NCI-H187 (cell line): ENCODE results near the gene HAO1.
"Not testable (repeated sequence)": the region's sequence is repeated elsewhere in the genome, so short reads cannot be mapped to it uniquely, and the experiment has no call there.

Experiments
- DNase-seq, 2 experiments: peaks; one replicate each; lab custom pipeline; 2025; lab: John Stamatoyannopoulos, UW

Gene HAO1

DNA sequence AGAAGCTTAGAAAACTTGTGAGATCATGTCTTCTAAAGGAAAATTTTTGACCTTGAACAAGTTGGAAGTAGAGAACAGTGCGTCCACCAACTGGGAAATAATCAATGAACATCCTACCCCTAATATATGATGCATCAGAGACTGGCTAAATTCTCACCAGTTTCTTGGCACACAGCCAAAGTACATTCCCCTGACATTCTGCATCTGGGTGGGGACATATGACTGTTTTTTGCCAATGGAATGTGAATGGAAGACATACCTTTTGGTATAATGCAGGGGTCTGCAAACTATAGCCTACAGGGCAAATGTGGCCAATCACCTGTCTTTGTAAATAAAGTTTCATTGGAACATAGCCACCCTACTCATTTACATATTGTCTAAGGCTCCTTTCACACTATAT is 84.7 kb downstream of the HAO1 start:
- no peak for DNase-seq

DNA sequence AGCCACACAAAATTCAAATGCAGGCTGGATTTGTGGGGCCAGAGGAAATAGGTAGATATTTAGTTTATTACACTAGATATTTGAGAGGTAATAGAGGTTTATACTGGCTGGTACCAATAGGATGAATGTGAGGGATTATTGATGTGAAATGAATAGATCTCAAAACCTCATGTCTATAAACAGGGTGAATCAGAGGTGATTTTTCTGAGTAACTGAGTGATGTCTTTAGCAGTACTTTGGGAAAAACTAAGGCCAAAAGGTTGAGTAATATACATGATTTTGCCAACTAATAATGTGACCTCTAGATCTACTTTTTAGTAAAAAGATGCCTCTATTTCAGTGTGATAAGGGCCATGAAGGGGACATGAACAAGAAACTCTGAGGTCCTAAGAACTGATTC is 86.8 kb downstream of the HAO1 start:
- DNase-seq: no peak

DNA sequence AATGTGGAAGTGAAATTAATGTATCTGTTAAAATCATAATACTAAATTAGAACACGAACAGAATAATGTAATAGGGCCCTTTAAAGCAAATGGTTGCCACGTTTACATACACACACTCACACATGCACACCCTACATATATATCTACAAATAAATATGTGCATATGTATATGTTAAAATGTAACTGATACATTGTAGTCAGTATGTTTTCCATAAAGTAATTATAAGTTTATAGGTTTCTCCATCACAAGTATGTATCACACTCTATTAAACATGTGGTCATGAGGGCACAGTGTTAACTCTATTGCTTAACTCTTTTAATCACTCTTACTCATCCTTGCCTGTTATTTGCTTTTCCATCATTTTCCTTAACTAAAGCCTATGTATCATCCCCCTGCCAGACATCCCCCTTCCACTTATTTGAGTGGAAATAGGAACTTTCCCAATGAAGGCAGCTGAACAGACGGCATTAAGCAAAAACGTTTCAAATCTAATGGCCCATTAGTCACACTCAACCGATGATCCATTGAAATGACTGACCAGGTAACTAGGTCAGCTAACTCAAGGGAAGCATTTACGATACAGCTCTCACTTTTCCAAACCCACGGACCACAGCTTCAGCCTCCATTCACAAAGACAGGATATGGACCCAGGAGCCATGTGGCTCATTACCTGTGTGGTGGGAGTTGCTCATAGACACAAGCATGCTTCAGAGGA is 89.3 kb downstream of the HAO1 start:
- no peak for DNase-seq

DNA sequence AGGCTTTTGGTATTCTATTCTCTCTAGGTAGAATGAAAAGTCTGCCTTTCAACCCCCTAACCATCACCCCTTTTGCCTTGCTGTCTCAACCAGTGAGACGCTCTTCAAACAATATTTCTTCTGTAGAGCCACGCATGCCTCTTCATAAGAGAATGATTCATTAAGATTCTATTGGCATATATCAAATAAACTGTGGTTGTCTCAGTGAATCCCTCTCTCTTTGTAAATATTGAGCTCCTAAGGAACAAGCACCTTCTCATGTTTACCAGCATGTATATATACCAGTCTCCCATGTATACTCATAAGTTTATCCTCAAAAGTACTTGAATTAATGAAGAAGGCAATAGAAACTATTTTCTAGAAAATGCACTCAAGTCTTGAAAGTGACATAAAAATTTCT is 90.6 kb downstream of the HAO1 start:
- DNase-seq: no peak

DNA sequence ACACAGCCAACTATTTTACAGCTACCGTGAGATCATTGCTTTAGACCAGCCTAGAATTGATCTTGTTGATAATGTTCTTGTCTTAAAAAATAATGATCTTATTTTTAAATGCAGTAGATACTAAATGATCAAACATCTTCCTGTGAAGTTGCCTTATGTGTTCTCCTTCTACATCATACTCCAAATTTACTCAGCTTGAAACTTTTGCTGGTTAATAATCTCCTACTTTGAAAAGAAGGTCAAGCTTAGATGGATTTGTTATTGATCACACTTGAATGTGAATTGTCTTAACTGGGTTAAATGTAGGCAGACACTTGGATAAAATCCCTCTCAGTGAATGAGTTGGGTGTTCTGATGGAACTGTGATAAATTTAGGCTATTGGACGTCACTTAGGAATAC is 91.9 kb downstream of the HAO1 start:
- DNase-seq: no peak

DNA sequence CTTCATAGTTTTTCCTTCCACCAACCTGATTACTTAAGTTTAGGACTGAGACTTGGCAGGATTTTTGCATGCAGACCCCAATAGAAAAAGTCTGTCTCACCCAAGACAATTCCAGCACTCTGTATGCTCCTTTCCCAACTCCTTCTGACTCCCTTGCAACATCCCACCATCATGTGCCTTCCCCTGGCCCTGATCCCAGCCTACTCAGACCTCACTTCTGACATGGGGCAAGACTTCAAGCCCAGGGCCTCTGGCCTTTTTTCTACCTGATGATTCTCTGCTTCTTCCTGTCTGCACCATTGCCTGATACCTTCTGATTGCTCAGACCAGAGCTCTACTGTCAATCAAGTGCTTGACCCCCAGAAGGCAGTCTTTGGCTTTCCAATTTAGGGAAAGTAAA is 96.6 kb downstream of the HAO1 start:
- no peak for DNase-seq

DNA sequence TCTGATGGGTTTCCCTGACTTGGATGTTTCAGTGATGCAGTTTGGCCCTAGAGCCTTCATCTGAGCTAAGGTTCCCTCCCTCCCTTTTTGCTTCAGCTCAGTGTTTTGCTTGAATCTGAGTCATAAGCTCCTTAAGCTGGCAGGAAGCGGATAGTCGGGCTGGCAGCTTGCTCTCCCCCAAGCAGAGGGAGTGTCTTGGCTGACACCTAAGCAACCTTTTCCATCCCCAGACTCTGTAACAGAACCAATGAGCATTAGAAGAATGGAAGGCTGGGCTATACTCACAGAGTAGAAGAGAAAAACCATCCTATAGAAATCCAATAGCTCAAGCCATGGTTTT is 98.3 kb downstream of the HAO1 start:
- DNase-seq: no peak

DNA sequence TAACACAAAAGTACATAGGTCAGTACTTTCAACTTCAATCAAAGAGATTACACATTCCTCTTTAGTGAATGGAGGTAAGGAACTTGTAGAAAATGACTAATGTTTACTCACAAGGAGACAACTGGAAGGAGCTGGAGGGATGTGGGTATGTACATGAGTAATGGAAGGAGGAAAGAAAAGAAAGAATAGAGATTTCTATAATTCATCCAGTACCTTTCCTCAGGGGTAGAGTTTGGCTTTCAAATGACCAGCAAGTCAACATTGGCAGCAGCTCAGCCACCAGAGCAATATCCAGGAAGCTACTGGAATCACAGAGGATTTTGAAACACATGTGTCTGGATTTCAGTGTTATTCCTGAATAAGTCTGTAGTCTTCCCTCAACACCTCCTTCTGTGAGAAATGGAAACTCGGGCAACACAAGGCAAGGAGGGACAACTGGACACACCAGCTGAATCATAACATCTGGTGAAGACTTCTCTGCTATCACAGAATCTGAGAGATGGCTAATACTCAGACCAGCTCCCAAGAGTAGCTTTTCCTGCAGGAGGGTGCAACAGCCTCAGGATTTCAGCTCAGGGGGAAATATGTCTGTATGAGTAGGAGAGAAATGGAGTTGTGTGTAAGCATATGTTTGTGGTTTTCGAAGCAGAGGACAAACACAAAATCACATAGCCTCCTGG is 98.8 kb downstream of the HAO1 start:
- DNase-seq: no peak

DNA sequence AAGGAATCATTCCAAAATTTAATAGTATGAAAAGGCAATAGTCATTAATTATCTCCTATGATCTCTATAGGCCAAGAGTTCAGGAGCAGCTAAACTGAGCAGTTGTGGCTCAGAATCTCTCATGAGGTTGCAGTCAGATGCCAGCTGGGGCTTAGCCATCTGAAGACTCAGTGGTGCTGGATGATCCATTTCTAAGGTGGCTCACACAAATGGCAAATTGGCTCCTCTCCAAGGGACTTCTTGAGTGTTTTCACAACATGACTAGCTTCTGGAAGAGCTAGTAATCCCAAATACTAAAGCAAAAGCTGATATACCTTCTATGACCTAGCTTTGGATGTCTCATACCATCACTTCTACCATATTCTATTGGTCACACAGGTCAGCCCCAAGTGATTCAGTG is 104.2 kb downstream of the HAO1 start:
- no peak for DNase-seq

DNA sequence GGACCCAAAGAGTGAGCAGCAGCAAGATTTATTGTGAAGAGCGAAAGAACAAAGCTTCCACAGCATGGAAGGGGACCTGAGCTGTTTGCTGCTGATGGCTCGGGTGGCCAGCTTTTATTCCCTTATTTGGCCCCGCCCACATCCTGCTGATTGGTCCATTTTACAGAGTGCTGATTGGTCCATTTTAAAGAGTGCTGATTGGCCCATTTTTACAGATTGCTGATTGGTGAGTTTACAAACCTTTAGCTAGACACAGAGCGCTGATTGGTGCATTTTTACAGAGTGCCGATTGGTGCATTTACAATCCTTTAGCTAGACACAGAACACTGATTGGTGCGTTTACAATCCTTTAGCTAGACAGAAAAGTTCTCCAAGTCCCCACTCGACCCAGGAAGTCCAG is 105.8 kb downstream of the HAO1 start:
- DNase-seq: not testable (repeated sequence)
